ENCODE measurements around the gene EEFSEC.

DNA sequence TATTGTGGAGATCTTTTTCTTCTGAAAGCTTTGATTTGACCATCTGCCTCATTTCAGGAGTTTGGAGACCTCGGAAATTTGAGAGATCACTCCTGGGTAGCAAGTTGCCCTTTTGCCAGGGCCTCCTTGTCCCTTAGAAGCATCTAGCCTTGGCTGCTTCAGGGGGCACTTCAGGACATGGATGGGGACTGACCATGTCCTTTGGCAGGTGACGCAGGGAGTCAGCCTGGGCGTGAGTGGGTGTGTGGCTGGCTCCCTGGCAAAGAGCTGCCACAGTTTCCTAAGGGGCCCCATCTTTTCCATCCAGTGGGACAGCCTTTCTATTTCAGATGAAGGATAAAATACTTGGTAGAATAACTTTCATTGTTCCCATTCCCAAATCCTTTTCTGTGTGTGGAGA, 27.6 kb downstream of the EEFSEC start:
- TF ChIP-seq, protein P1, sequence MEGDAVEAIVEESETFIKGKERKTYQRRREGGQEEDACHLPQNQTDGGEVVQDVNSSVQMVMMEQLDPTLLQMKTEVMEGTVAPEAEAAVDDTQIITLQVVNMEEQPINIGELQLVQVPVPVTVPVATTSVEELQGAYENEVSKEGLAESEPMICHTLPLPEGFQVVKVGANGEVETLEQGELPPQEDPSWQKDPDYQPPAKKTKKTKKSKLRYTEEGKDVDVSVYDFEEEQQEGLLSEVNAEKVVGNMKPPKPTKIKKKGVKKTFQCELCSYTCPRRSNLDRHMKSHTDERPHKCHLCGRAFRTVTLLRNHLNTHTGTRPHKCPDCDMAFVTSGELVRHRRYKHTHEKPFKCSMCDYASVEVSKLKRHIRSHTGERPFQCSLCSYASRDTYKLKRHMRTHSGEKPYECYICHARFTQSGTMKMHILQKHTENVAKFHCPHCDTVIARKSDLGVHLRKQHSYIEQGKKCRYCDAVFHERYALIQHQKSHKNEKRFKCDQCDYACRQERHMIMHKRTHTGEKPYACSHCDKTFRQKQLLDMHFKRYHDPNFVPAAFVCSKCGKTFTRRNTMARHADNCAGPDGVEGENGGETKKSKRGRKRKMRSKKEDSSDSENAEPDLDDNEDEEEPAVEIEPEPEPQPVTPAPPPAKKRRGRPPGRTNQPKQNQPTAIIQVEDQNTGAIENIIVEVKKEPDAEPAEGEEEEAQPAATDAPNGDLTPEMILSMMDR (IDR thresholded peaks at IDR 0.05 in 8 of 11, conservative IDR thresholded peaks at IDR 0.05 in 3 of 11): no peak
- no peak for TF ChIP-seq POLR2A (IDR thresholded peaks at IDR 0.05)
